Measurements from ENCODE around the gene PLEKHM2. TPM values are rescaled to one million over a fixed set of nuclear protein-coding genes. Genes with fewer than 3 reads are reported as not detected.

The PLEKHM2 gene
- total RNA-seq, 1 experiment from 2014 or later: 45.9 TPM

DNA sequence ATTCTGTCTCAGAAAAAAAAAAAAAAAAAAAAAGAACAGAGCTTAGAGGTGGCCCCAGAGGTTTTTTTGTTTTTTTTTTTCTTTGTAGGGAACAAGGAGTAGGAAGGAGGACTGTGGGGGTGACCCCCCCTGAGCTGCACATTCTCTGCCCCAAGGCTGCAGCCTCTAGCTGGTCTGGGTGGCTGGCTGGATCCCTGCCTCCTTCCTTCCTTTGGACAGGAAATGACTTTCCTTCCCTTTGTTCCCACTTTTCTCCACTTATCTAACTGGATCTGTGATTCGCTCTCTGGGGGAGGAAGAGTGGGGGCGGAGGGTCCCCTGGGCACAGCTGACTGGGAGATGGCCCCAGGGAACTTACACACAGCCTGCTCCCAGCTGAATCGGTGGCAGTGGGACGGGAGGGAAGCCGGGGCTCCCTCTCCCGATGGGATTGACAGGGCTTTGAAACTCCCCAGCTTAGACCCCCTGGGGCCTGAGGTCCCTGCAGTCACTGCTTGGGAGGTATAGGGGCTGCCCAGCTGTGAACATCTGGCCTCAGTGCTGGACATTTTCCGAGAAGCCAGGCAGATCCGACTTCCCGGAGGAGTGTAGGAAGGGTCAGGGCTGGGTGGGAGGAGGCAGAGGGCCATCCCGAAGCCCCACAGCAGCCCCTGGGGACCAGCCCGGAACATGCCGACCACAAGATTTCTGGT lies 76.5 kb downstream of the PLEKHM2 start:
- Histone ChIP-seq H4K20me1 (ENCODE audit: control insufficient read depth, insufficient read depth, insufficient read length) (no peaks in the 10 kb centered on the region), H3K56ac (ENCODE audit: insufficient read length, low read depth, low read length) (no peak overlapping the region), H2AFZ (ENCODE audit: low read length) (no peak overlapping the region), H3K23ac (ENCODE audit: insufficient read length, low read depth, low read length) (no peak overlapping the region), H3K23me2 (ENCODE audit: insufficient read length, low read depth, low read length, poor library complexity, severe bottlenecking) (peaks cover 14% of the 10 kb centered on the region), H3K18ac (ENCODE audit: insufficient read length, low read depth, low read length) (no peak overlapping the region), H4K8ac (replicated peaks; ENCODE audit: insufficient read length, low read depth, low read length) (no peak overlapping the region), H3K27ac (ENCODE audit: insufficient read length, low read depth, low read length) (no peak overlapping the region), H3K9ac (ENCODE audit: extremely low read depth, insufficient read length, low read length) (no peak overlapping the region), H3T11ph (ENCODE audit: low read length) (no peak overlapping the region), H4K91ac (ENCODE audit: insufficient read length, low read depth, low read length) (no peak overlapping the region), H3K79me1 (ENCODE audit: insufficient read depth, low read depth, low read length, poor library complexity, severe bottlenecking) (no peaks in the 10 kb centered on the region), H3K14ac (ENCODE audit: insufficient read depth, low read length) (0 out of 2 replicates have a peak overlapping the region, but pooled peaks have one; percentile 4), H3K4ac (ENCODE audit: low read depth, low read length) (no peak overlapping the region), H2BK12ac (ENCODE audit: insufficient read length, low read depth, low read length) (no peak overlapping the region), H3K27me3 (ENCODE audit: insufficient read depth, low read length) (no peaks in the 10 kb centered on the region), H3K9me3 (ENCODE audit: control insufficient read depth, low read depth, low read length) (no peaks in the 10 kb centered on the region), H2BK15ac (ENCODE audit: low read depth, low read length) (no peak overlapping the region), H2BK20ac (ENCODE audit: low read depth, low read length, poor library complexity, severe bottlenecking) (no peak overlapping the region), H3K4me1 (ENCODE audit: insufficient read depth, low read length) (peaks cover 13% of the 10 kb centered on the region; the same call in 1 of the 2 replicates), H3K79me2 (ENCODE audit: insufficient read depth, low read length) (peaks cover 21% of the 10 kb centered on the region; the same call in 1 of the 2 replicates), H2AK5ac (ENCODE audit: insufficient read length, low read length) (no peak overlapping the region), H2BK120ac (ENCODE audit: low read depth, low read length, poor library complexity, severe bottlenecking) (no peak overlapping the region), H4K5ac (ENCODE audit: insufficient read length, low read depth, low read length) (no peak overlapping the region), H3K4me2 (ENCODE audit: insufficient read depth, insufficient read length, low read length) (peak overlapping the region; percentile 39), H2BK5ac (ENCODE audit: insufficient read length, low read length) (no peak overlapping the region)
- WGBS (ENCODE audit: extremely low coverage, insufficient read length, low lambda C conversion rate): no CpG with 5 or more reads among the region's 12 CpGs
- H3K27ac Mint-ChIP-seq: peak overlapping the region; percentile 67 to 93 (median 83); a peak in 3 of 7 replicates
- H3K27me3 Mint-ChIP-seq (ENCODE audit: low read depth): peaks cover 16% of the 10 kb centered on the region
- DNase-seq: peak; percentile 54
- TF ChIP-seq, protein P1, sequence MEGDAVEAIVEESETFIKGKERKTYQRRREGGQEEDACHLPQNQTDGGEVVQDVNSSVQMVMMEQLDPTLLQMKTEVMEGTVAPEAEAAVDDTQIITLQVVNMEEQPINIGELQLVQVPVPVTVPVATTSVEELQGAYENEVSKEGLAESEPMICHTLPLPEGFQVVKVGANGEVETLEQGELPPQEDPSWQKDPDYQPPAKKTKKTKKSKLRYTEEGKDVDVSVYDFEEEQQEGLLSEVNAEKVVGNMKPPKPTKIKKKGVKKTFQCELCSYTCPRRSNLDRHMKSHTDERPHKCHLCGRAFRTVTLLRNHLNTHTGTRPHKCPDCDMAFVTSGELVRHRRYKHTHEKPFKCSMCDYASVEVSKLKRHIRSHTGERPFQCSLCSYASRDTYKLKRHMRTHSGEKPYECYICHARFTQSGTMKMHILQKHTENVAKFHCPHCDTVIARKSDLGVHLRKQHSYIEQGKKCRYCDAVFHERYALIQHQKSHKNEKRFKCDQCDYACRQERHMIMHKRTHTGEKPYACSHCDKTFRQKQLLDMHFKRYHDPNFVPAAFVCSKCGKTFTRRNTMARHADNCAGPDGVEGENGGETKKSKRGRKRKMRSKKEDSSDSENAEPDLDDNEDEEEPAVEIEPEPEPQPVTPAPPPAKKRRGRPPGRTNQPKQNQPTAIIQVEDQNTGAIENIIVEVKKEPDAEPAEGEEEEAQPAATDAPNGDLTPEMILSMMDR (conservative IDR thresholded peaks at IDR 0.05): no peak
- H3K36me3 Mint-ChIP-seq (ENCODE audit: insufficient read depth in 1 of 3, low read depth in 3 of 3): peaks cover 25 to 28% (median 28%) of the 10 kb centered on the region in 3 experiments; a peak in 6 of 7 replicates
- no peaks in the 10 kb centered on the region for H3K9me3 Mint-ChIP-seq
- H3K4me3 Mint-ChIP-seq: peak overlapping the region; percentile 84 to 89
- H3K4me1 Mint-ChIP-seq: peaks cover 42 to 50% of the 10 kb centered on the region in 2 experiments
